HepG2 (cell line): ENCODE results near the gene MBD3. TPM values are rescaled to one million over a fixed set of nuclear protein-coding genes. Genes with fewer than 3 reads are reported as not detected.

ENCODE experiments used
- AKNA ChIP-seq: sonication (generic); formaldehyde crosslinking; IDR thresholded peaks from 2 replicates; pipeline ENCODE4 v1.4.0; 2020; ENCODE audit warnings: missing genetic modification reagents, borderline replicate concordance
- CEBPZ ChIP-seq: IDR thresholded peaks from 2 replicates; pipeline ENCODE4 v1.6.1; 2012; ENCODE audit warnings: low read length, improper control_type of control experiment
- GFI1 ChIP-seq: sonication (generic); formaldehyde crosslinking; IDR thresholded peaks from 2 replicates; pipeline ENCODE4 v1.5.0; 2020; ENCODE audit warnings: missing genetic modification reagents, mild to moderate bottlenecking, borderline replicate concordance
- MAZ ChIP-seq, 2 experiments: sonication (generic) in 1 of 2; formaldehyde crosslinking in 1 of 2; IDR thresholded peaks; 2 replicates each; pipeline versions ENCODE4 v1.5.0 to v1.6.1; 2012 to 2020; ENCODE audit warnings: low read depth in 2 of 2, mild to moderate bottlenecking in 2 of 2, borderline replicate concordance in 1 of 2, improper control_type of control experiment in 1 of 2, low read length in 1 of 2, missing genetic modification reagents in 1 of 2, moderate library complexity in 1 of 2
- RORA ChIP-seq: sonication (generic); formaldehyde crosslinking; IDR thresholded peaks from 2 replicates; pipeline ENCODE4 v1.5.0; 2020; ENCODE audit warnings: mild to moderate bottlenecking, missing genetic modification reagents, moderate library complexity
- SUZ12 ChIP-seq: fragments of 150-350 bp; IDR thresholded peaks from 2 replicates; pipeline ENCODE4 v1.6.1; 2014; ENCODE audit warnings: low read depth, low read length
- TAF15 ChIP-seq: fragments of 200-400 bp; formaldehyde crosslinking; IDR thresholded peaks from one replicate; pipeline ENCODE4 v1.6.1; 2018; ENCODE audit warnings: mild to moderate bottlenecking, low read depth, low read length; ENCODE audit not compliant: poor library complexity, severe bottlenecking
- TRIM24 ChIP-seq: sonication (generic); formaldehyde crosslinking; IDR thresholded peaks from 2 replicates; pipeline ENCODE4 v1.8.0; 2022; ENCODE audit warnings: mild to moderate bottlenecking, missing genetic modification reagents
- ZNF138 ChIP-seq: sonication (generic); formaldehyde crosslinking; IDR thresholded peaks from 2 replicates; pipeline ENCODE4 v1.5.0; 2020; ENCODE audit warnings: mild to moderate bottlenecking, low read depth, missing genetic modification reagents
- ZNF20 ChIP-seq: sonication (generic); formaldehyde crosslinking; IDR thresholded peaks from 2 replicates; pipeline ENCODE4 v1.4.0; 2020; ENCODE audit warnings: mild to moderate bottlenecking, moderate library complexity, missing genetic modification reagents
- ZNF235 ChIP-seq: sonication (generic); formaldehyde crosslinking; IDR thresholded peaks from 2 replicates; pipeline ENCODE4 v1.8.1; 2023; ENCODE audit warnings: mild to moderate bottlenecking, missing genetic modification reagents, borderline replicate concordance
- polyA plus RNA-seq, 8 experiments: library from polyadenylated mRNA; depleted of rRNA in 3 of 8; stranded (reverse) in 7 of 8; unstranded in 1 of 8; fragments of >200 nt; fragmentation: Illumina TruSeq in 4 of 8; extraction: Trizol in 4 of 8; gene quantifications; 2 replicates each; pipeline versions ENCODE4 v1.2.1 to v1.2.3, GENCODE V29; 2011 to 2016; ENCODE audit warnings: low read depth in 4 of 8, missing spikeins in 1 of 8, mixed read lengths in 1 of 8; ENCODE audit not compliant: insufficient read depth in 1 of 8
- total RNA-seq, 5 experiments: library from RNA; depleted of rRNA; stranded (reverse); fragments of >200 nt; fragmentation: Illumina TruSeq; extraction: Trizol; gene quantifications; 2 replicates each; pipeline ENCODE4 v1.2.3, GENCODE V29; 2016; ENCODE audit warnings: low read depth in 1 of 5
- TF ChIP-seq, protein P1 (sequence below): sonication (generic); formaldehyde crosslinking; conservative IDR thresholded peaks from 2 replicates; pipeline ENCODE4 v1.4.0; 2020; ENCODE audit warnings: mild to moderate bottlenecking, missing genetic modification reagents, moderate library complexity
- TF ChIP-seq, protein P2 (sequence below): sonication (generic); formaldehyde crosslinking; conservative IDR thresholded peaks from 2 replicates; pipeline ENCODE4 v1.4.0; 2020; ENCODE audit warnings: missing genetic modification reagents

Gene MBD3
- total and polyA plus RNA-seq, 2 of the 13 experiments (the other 11 are each of a cell fraction or from before 2014, with no cell fraction given), result 21.2 to 76.9 TPM

GRCh38 chr19:1587872-1588271 lies 4.8 kb downstream of the MBD3 start (continued):
- TF ChIP-seq RORA (CRISPR knock-in tag) (no peak), TRIM24 (CRISPR knock-in tag) (no peak), SUZ12 (no peak), MAZ (IDR thresholded peaks at IDR 0.05; ENCODE audit: borderline replicate concordance, low read depth, low read length) (no peak), MAZ (CRISPR knock-in tag; IDR thresholded peaks at IDR 0.05; ENCODE audit: low read depth) (0 out of 2 replicates have a peak, but pooled peaks have one; percentile 26), ZNF235 (no peak), CEBPZ (no peak), ZNF138 (no peak), AKNA (CRISPR knock-in tag) (no peak), GFI1 (no peak), TAF15 (no peak), ZNF20 (CRISPR knock-in tag) (no peak)
- TF ChIP-seq, protein P1, sequence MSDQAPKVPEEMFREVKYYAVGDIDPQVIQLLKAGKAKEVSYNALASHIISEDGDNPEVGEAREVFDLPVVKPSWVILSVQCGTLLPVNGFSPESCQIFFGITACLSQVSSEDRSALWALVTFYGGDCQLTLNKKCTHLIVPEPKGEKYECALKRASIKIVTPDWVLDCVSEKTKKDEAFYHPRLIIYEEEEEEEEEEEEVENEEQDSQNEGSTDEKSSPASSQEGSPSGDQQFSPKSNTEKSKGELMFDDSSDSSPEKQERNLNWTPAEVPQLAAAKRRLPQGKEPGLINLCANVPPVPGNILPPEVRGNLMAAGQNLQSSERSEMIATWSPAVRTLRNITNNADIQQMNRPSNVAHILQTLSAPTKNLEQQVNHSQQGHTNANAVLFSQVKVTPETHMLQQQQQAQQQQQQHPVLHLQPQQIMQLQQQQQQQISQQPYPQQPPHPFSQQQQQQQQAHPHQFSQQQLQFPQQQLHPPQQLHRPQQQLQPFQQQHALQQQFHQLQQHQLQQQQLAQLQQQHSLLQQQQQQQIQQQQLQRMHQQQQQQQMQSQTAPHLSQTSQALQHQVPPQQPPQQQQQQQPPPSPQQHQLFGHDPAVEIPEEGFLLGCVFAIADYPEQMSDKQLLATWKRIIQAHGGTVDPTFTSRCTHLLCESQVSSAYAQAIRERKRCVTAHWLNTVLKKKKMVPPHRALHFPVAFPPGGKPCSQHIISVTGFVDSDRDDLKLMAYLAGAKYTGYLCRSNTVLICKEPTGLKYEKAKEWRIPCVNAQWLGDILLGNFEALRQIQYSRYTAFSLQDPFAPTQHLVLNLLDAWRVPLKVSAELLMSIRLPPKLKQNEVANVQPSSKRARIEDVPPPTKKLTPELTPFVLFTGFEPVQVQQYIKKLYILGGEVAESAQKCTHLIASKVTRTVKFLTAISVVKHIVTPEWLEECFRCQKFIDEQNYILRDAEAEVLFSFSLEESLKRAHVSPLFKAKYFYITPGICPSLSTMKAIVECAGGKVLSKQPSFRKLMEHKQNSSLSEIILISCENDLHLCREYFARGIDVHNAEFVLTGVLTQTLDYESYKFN, result peak; percentile 81
- TF ChIP-seq, protein P2, sequence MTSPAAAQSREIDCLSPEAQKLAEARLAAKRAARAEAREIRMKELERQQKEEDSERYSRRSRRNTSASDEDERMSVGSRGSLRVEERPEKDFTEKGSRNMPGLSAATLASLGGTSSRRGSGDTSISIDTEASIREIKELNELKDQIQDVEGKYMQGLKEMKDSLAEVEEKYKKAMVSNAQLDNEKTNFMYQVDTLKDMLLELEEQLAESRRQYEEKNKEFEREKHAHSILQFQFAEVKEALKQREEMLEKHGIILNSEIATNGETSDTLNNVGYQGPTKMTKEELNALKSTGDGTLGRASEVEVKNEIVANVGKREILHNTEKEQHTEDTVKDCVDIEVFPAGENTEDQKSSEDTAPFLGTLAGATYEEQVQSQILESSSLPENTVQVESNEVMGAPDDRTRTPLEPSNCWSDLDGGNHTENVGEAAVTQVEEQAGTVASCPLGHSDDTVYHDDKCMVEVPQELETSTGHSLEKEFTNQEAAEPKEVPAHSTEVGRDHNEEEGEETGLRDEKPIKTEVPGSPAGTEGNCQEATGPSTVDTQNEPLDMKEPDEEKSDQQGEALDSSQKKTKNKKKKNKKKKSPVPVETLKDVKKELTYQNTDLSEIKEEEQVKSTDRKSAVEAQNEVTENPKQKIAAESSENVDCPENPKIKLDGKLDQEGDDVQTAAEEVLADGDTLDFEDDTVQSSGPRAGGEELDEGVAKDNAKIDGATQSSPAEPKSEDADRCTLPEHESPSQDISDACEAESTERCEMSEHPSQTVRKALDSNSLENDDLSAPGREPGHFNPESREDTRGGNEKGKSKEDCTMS (CRISPR knock-in tag), result no peak
